ENCODE results near the gene CAMTA2.

Gene CAMTA2

DNA sequence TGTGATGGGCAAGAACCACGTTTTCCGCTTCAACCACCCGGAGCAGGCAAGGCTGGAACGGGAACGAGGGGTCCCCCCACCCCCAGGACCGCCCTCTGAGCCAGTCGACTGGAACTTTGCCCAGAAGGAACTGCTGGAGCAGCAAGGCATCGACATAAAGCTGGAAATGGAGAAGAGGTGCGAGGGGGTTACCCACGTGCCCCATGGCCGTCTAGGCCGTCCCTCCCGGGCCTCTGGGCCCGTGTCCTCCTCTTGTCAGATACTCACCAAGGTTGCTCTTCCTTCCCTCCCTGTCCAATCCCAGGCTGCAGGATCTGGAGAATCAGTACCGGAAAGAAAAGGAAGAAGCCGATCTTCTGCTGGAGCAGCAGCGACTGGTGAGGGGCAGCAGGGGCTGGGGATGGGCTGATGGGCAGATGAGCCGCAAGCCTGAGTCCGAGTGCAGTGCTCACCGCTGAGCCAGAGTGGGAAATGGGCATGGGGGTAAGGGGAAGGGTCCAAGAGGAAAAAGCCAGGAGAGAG lies 33.1 kb upstream of the CAMTA2 start:
- TF ChIP-seq, protein P1, sequence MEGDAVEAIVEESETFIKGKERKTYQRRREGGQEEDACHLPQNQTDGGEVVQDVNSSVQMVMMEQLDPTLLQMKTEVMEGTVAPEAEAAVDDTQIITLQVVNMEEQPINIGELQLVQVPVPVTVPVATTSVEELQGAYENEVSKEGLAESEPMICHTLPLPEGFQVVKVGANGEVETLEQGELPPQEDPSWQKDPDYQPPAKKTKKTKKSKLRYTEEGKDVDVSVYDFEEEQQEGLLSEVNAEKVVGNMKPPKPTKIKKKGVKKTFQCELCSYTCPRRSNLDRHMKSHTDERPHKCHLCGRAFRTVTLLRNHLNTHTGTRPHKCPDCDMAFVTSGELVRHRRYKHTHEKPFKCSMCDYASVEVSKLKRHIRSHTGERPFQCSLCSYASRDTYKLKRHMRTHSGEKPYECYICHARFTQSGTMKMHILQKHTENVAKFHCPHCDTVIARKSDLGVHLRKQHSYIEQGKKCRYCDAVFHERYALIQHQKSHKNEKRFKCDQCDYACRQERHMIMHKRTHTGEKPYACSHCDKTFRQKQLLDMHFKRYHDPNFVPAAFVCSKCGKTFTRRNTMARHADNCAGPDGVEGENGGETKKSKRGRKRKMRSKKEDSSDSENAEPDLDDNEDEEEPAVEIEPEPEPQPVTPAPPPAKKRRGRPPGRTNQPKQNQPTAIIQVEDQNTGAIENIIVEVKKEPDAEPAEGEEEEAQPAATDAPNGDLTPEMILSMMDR (IDR thresholded peaks at IDR 0.05; ENCODE audit: low read depth, low read length), result no peak
- DNase-seq (ENCODE audit: extremely low read depth, low read depth), result no peak

GRCh38 chr17:5019475-5019956 lies 32.0 kb upstream of the CAMTA2 start:
- DNase-seq (ENCODE audit: extremely low read depth, low read depth), result no peak
- TF ChIP-seq, protein P1 (IDR thresholded peaks at IDR 0.05; ENCODE audit: low read depth, low read length), result no peak; the same call in 1 of the 2 replicates

DNA sequence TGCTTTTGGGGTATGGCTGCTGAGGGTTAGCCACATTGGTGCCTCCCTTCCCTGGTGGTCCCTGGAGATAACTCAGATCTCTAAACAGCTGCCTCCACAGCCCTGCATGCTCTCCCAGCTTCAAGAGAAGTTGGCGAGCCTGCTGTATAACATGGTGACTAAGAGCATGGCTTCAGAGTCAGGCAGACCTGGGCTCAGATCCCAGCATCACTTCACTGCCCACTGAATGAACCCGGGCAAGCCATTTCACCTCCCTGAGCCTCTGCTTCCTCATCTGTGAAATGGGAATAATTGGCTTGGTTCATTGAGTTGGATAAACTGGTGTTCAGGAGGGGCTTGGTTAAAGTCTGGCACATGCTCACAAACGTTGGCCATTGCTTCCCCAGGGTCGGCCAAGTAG lies 26.9 kb upstream of the CAMTA2 start:
- TF ChIP-seq, protein P1 (IDR thresholded peaks at IDR 0.05; ENCODE audit: low read depth, low read length), result no peak

DNA sequence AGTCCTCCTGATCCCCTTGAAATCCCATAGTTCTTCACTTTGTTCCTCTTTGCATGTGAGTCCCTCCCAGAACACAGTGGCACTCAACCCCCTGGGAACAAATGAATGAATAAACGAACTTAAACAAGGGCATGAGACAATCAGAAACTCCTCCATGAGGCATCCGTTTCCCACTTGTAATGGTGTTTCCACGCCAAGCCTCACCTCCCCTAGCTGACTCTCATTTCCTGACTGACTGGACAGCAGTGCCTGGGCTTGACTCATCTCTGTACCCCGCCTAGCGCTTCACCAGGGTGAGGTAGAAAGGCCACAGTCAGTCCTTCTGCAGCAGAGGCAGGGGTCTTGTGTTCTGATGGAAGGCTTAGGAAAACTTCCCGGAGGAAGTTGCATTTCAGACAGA lies 24.5 kb upstream of the CAMTA2 start:
- DNase-seq (ENCODE audit: extremely low read depth, low read depth), result no peak
- TF ChIP-seq, protein P1 (IDR thresholded peaks at IDR 0.05; ENCODE audit: low read depth, low read length), result no peak

More for the DNA sequence above, 26.9 kb upstream of the CAMTA2 start:
- no peak for DNase-seq (ENCODE audit: extremely low read depth, low read depth)

GRCh38 chr17:5003214-5003867 lies 15.9 kb upstream of the CAMTA2 start:
- TF ChIP-seq, protein P1 (IDR thresholded peaks at IDR 0.05; ENCODE audit: low read depth, low read length), result no peak

DNA sequence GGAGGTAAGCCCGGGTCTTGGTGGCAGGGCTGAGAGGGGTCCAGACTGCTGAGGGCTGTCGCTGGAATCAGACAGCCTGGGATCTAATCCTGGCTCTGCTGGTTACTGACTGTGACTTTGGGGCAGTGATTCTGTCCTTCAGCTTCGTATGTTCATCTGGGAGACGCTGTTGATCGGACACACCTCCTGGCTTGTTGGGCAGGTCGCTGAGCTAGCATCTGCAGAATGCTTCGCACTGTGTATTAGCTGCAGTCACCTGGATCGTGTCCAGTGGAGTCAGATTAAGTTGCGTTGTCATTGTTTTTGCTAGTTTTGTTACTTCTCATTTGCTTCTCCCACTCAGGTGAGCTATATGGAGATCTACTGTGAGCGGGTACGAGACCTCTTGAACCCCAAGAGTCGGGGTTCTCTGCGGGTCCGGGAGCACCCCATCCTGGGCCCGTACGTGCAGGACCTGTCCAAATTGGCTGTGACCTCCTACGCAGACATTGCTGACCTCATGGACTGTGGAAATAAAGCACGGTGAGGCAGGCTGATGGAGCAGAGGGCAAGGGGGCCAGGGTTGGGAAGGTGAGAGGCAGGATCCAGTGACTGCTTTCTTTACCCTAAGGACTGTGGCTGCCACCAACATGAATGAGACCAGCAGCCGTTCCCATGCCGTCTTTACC lies 14.8 kb upstream of the CAMTA2 start:
- no peak for DNase-seq (ENCODE audit: extremely low read depth, low read depth)
- TF ChIP-seq, protein P1 (IDR thresholded peaks at IDR 0.05; ENCODE audit: low read depth, low read length), result no peak

More at GRCh38 chr17:5003214-5003867, 15.9 kb upstream of the CAMTA2 start:
- DNase-seq (ENCODE audit: extremely low read depth, low read depth), result no peak

GRCh38 chr17:5000237-5000639 lies 12.8 kb upstream of the CAMTA2 start:
- no peak for DNase-seq (ENCODE audit: extremely low read depth, low read depth)
- TF ChIP-seq, protein P1 (IDR thresholded peaks at IDR 0.05; ENCODE audit: low read depth, low read length), result no peak

All from AG09319 (cell line).